Activated CD8-positive, alpha-beta T cell treated with anti-CD3 and anti-CD28 coated beads for 36 hours (primary cell): ENCODE measurements around the gene CIDEB. TPM values are rescaled to one million over a fixed set of nuclear protein-coding genes. Genes with fewer than 3 reads are reported as not detected.

ENCODE experiments used
- ATAC-seq: fragments of 200-7000 bp; cut with Tn5 transposase; one replicate; pipeline ENCODE4 v1.10.0; 2021; ENCODE audit warnings: mild to moderate bottlenecking, moderate library complexity
- CTCF ChIA-PET: fragments of 350-600 bp; sonication (Branson Sonifier 250); formaldehyde crosslinking; loops from one replicate; lab custom pipeline; 2021; ENCODE audit warnings: antibody characterized with exemption; lab: Charles Lee
- POLR2A ChIA-PET: fragments of 350-600 bp; sonication (Branson Sonifier 250); formaldehyde crosslinking; loops from one replicate; lab custom pipeline; 2021; ENCODE audit warnings: antibody characterized with exemption; lab: Charles Lee
- DNase-seq: peaks from one replicate; pipeline ENCODE4 v3.0.0-alpha.2; 2020
- H3K27ac Mint-ChIP-seq: one replicate; pipeline ENCODE4 v1.8.0; 2021; ENCODE audit warnings: mild to moderate bottlenecking, mixed read lengths
- H3K27me3 Mint-ChIP-seq: one replicate; pipeline ENCODE4 v1.8.0; 2021; ENCODE audit warnings: mixed read lengths
- H3K36me3 Mint-ChIP-seq: one replicate; pipeline ENCODE4 v1.8.0; 2021; ENCODE audit warnings: low read depth, mixed read lengths
- H3K4me1 Mint-ChIP-seq: one replicate; pipeline ENCODE4 v1.8.0; 2021; ENCODE audit warnings: low read depth, mixed read lengths
- H3K4me3 Mint-ChIP-seq: one replicate; pipeline ENCODE4 v1.8.0; 2021; ENCODE audit warnings: mild to moderate bottlenecking, moderate library complexity, mixed read lengths
- H3K9me3 Mint-ChIP-seq: one replicate; pipeline ENCODE4 v1.8.0; 2021; ENCODE audit warnings: mixed read lengths
- CTCF ChIP-seq: fragments of 200-600 bp; IDR thresholded peaks from one replicate; pipeline ENCODE4 v1.8.0; 2022; ENCODE audit warnings: antibody characterized with exemption, mild to moderate bottlenecking
- intact Hi-C: fragments of 100-400 bp; cut with micrococcal nuclease; formaldehyde crosslinking; loops from one replicate; pipeline ENCODE4 v1.10.0; 2022
- total RNA-seq, 2 experiments: library from RNA; stranded (reverse); gene quantifications; one replicate each; pipeline ENCODE4 v1.2.3, GENCODE V29; 2021

The CIDEB gene
- total RNA-seq, 2 experiments from 2014 or later = 12.1 to 13.6 TPM

DNA sequence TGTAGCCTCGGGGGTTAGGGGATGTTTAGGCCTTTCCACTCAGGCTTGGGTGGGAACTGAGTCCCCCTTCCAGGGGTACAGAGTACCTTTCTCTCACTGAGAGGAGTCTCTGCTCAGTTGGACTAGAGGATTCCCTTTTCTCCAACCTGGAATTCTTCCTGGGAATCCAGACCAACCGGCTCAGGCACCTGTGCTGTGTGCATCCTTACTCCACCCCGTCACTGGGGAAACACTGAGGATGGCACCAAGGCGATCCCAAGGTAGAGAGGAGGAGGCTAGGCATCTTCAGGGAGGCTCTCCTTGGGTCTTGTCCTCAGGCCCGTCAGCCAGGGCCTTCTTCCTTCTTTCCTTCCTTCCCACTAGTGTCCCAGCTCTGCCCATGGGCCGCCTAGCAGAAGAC is 43.9 kb downstream of the CIDEB start:
- H3K4me3 Mint-ChIP-seq = no peak overlapping the region
- H3K4me1 Mint-ChIP-seq = no peaks in the 10 kb centered on the region
- no peaks in the 10 kb centered on the region for H3K27me3 Mint-ChIP-seq
- TF ChIP-seq CTCF = no peak
- H3K36me3 Mint-ChIP-seq = peaks cover 11% of the 10 kb centered on the region
- ChIA-PET POLR2A (interaction anchor here (1.2 to 1.4 kb wide), 2 partner anchors 27 to 168 kb away, joined by 3 to 5 read pairs; no protein-coding TSS in a partner anchor), CTCF (interaction anchor here (1.1 to 1.4 kb wide), 3 partner anchors 16 to 33 kb away, joined by 3 to 5 read pairs (median 3); no protein-coding TSS in a partner anchor)
- H3K9me3 Mint-ChIP-seq = no peaks in the 10 kb centered on the region
- DNase-seq (no peak), ATAC-seq (no peak)
- no peak overlapping the region for H3K27ac Mint-ChIP-seq
- intact Hi-C loops = no loop called here

GRCh38 chr14:24262821-24263733 is 44.7 kb downstream of the CIDEB start, which contains the start of gene TGM1:
Gene TGM1, minus strand, starts transcription at chr14:24263177. Its CDS starts 825 bp downstream, at chr14:24262352.
- intact Hi-C loops = no loop called here
- Mint-ChIP-seq H3K36me3 (peaks cover 8% of the 10 kb centered on the region), H3K27me3 (no peaks in the 10 kb centered on the region), H3K4me1 (no peaks in the 10 kb centered on the region), H3K9me3 (no peaks in the 10 kb centered on the region), H3K27ac (no peak within 1 kb of the TSS), H3K4me3 (no peak within 1 kb of the TSS)
- ChIA-PET POLR2A (interaction anchor here (0.9 to 2.0 kb wide), 4 partner anchors 8 to 168 kb away, joined by 3 to 10 read pairs (median 4); partner anchors contain the start of gene RABGGTA), CTCF (interaction anchor here (1.1 to 2.1 kb wide), 5 partner anchors 8 to 47 kb away, joined by 3 to 9 read pairs (median 4); partner anchors contain the start of genes LTB4R2, RABGGTA and TINF2)
- ATAC-seq (peak; percentile 34), DNase-seq (no peak)
- TF ChIP-seq CTCF = no peak

DNA sequence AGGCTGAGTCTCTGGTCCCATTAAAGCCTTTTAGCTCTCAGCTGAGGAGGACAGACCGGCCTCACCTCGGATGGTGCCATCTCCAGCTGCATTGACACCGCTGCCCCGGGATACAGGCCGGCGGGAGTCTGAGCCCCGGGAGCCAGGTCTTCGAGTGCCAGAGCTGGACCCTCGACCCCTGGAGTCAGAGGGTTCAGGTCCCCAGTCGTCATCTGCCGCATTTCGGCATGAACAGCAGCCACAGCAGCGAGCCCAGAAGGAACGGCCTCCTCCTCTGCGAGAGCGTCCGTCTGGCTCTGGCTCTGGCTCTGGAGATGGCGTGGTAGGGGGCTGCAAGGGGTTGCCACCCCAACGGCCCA is 45.8 kb downstream of the CIDEB start:
- Mint-ChIP-seq H3K4me3 (no peak overlapping the region), H3K27ac (no peak overlapping the region), H3K27me3 (no peaks in the 10 kb centered on the region), H3K4me1 (no peaks in the 10 kb centered on the region), H3K36me3 (peaks cover 4% of the 10 kb centered on the region), H3K9me3 (no peaks in the 10 kb centered on the region)
- intact Hi-C loops = no loop called here
- no peak for TF ChIP-seq CTCF
- DNase-seq (no peak), ATAC-seq (no peak)
- POLR2A ChIA-PET = interaction anchor here (0.8 to 2.0 kb wide), 2 partner anchors 9 to 28 kb away, joined by 3 to 10 read pairs; partner anchors contain the start of gene RABGGTA
- CTCF ChIA-PET = interaction anchor here (0.9 to 2.1 kb wide), 4 partner anchors 9 to 76 kb away, joined by 3 to 9 read pairs (median 6); partner anchors contain the start of genes RABGGTA and TINF2

DNA sequence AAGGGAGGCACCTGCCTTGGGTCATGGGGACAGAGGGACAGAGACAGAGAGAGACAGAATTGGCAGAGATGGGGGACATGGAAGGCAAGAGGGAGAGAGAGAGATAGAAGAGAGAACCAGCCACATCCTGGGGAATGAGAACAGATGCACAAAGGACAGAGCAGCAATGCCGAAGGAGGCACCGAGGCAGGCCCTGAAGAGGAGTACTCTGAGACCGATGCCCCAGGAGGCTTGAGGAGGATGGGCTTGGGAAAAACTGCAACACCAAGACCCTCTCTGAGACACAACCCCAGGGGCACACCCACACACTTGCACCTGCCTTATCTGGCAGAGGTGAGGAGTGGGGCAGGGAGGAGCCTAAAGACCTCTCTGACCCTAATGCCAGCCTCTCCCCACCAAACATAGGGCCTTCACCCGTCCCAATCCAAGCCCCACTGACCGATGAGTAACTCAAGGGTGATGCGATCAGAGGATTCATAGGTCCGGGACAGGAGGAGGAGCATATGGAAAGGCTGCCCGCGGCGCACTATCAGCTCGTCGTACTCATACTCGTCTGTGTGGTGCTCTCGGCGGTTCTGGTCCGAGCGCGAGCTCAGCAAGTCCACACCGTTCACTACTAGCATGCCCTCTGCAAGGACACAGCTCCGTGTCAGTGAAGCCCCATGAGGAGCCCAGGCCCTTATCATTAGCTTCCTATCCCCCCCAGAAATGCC is 46.4 kb downstream of the CIDEB start:
- intact Hi-C loops = no loop called here
- TF ChIP-seq CTCF = no peak
- H3K4me1 Mint-ChIP-seq = no peaks in the 10 kb centered on the region
- H3K36me3 Mint-ChIP-seq = no peaks in the 10 kb centered on the region
- no peak overlapping the region for H3K27ac Mint-ChIP-seq
- ChIA-PET CTCF (interaction anchor here (0.9 to 2.1 kb wide), 5 partner anchors 10 to 76 kb away, joined by 3 to 9 read pairs (median 4); partner anchors contain the start of genes RABGGTA and TINF2), POLR2A (interaction anchor here (0.8 to 2.0 kb wide), 2 partner anchors 10 to 29 kb away, joined by 3 to 10 read pairs; partner anchors contain the start of gene RABGGTA)
- no peak overlapping the region for H3K4me3 Mint-ChIP-seq
- H3K27me3 Mint-ChIP-seq = no peaks in the 10 kb centered on the region
- DNase-seq = no peak
- no peak for ATAC-seq
- H3K9me3 Mint-ChIP-seq = no peaks in the 10 kb centered on the region
